BE2C (cell line): ENCODE data around the gene TNKS1BP1.

Source experiments
- DNase-seq: peaks from one replicate; pipeline ENCODE4 v3.0.0-alpha.2; 2020
- H3K27me3 ChIP-seq: fragments of 250-450 bp; sonication (Bioruptor Pico); 2 replicates; pipeline ENCODE4 v1.5.1; 2020; ENCODE audit warnings: mild to moderate bottlenecking
- H3K36me3 ChIP-seq: fragments of 250-450 bp; sonication (Bioruptor Pico); 2 replicates; pipeline ENCODE4 v1.5.1; 2020; ENCODE audit warnings: mild to moderate bottlenecking
- H3K4me1 ChIP-seq: fragments of 250-450 bp; sonication (Bioruptor Pico); 2 replicates; pipeline ENCODE4 v1.5.1; 2020
- H3K4me3 ChIP-seq: 2 replicates; pipeline ENCODE4 v1.5.1; 2011; ENCODE audit warnings: low read depth, low read length
- H3K9me3 ChIP-seq: fragments of 250-450 bp; sonication (Bioruptor Pico); 2 replicates; pipeline ENCODE4 v1.5.1; 2020
- TF ChIP-seq, protein P1 (sequence below): IDR thresholded peaks from 2 replicates; pipeline ENCODE4 v1.5.1; 2012; ENCODE audit warnings: mild to moderate bottlenecking, low read depth, low read length

The TNKS1BP1 gene

DNA sequence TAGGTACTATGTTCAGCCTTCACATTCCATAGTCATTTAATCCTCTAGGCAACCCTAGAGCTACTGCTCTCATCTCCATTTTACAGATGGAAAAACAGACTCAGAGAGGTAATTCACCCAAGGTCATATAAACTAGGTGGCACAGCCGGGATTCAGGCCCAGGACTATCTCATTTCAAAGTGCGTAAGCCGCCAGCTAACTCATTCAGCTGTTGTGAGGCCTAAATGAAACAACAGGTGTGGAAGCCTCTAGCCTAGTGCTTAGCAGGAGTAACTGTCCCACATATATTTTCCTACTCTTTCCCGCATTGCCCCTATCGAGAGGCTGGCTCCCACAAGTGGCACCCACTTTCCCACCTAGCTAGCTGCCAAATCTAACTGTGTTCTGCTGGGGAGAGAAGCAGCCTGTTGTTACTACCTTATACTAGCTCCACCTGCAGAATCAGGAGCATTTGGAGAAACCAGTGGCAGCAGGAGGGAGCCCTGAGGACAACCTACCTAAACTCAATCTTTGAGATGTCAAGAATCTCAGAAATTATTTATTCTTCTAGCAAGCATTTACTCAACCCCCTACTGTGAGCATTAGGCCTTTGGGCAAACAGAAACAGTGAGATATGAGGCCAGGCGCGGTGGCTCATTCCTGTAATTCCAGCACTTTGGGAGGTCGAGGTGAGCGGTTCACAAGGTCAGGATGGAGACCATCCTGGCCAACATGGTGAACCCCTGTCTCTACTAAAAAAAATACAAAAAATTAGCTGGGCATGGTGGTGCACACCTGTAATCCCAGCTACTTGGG lies 35.3 kb upstream of the TNKS1BP1 start:
- Histone ChIP-seq H3K4me3 (no peak overlapping the region), H3K36me3 (no peaks in the 10 kb centered on the region), H3K4me1 (no peaks in the 10 kb centered on the region), H3K27me3 (no peaks in the 10 kb centered on the region), H3K9me3 (no peaks in the 10 kb centered on the region)
- DNase-seq, result no peak
- TF ChIP-seq, protein P1, sequence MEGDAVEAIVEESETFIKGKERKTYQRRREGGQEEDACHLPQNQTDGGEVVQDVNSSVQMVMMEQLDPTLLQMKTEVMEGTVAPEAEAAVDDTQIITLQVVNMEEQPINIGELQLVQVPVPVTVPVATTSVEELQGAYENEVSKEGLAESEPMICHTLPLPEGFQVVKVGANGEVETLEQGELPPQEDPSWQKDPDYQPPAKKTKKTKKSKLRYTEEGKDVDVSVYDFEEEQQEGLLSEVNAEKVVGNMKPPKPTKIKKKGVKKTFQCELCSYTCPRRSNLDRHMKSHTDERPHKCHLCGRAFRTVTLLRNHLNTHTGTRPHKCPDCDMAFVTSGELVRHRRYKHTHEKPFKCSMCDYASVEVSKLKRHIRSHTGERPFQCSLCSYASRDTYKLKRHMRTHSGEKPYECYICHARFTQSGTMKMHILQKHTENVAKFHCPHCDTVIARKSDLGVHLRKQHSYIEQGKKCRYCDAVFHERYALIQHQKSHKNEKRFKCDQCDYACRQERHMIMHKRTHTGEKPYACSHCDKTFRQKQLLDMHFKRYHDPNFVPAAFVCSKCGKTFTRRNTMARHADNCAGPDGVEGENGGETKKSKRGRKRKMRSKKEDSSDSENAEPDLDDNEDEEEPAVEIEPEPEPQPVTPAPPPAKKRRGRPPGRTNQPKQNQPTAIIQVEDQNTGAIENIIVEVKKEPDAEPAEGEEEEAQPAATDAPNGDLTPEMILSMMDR, result no peak

DNA sequence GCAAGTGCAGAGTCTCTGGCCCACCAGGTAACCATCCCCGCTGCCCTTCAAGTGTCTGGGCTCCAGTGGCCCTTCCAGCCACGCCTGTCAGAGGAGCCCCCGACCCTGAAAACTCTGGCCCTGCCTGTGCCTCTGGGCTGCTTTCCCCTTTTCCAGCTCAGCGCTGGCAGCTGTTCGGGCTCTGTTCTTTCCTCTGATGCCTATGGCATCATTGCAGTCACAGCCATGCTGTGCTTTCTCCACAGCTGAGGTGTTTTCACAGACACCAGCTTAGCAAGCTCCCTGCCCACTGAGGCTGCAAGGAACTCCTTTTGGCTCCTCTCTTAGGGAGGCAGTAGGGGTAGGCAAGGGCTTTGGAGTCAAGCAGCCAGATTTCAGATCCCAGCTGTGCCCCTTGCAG lies 34.6 kb upstream of the TNKS1BP1 start:
- DNase-seq, result no peak
- Histone ChIP-seq H3K36me3 (no peaks in the 10 kb centered on the region), H3K27me3 (no peaks in the 10 kb centered on the region), H3K9me3 (no peaks in the 10 kb centered on the region), H3K4me1 (no peaks in the 10 kb centered on the region), H3K4me3 (no peak overlapping the region)
- TF ChIP-seq, protein P1, result no peak

DNA sequence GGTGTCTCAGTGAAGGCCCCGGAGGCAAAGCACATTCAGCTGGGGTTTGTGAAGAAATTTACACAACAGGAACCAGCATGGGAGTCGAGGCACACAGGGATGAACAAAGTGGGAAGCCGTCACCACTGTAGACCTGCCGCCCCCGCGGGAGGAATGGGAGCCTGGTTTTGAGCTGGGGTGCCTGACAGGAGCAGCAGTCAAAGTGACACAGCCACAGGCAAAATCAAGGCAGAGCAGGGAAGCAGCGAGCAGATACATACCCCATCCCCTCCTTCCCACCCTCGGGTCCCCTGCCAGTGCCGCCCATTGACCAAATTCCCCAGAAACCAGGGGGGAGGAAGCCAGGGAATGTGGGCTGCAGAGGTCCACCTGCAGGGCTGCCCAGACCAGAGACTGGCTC lies 34.2 kb upstream of the TNKS1BP1 start:
- H3K4me1 ChIP-seq, result no peaks in the 10 kb centered on the region
- H3K27me3 ChIP-seq, result no peaks in the 10 kb centered on the region
- TF ChIP-seq, protein P1, result no peak
- H3K36me3 ChIP-seq, result no peaks in the 10 kb centered on the region
- H3K9me3 ChIP-seq, result no peaks in the 10 kb centered on the region
- DNase-seq, result no peak
- H3K4me3 ChIP-seq, result no peak overlapping the region

DNA sequence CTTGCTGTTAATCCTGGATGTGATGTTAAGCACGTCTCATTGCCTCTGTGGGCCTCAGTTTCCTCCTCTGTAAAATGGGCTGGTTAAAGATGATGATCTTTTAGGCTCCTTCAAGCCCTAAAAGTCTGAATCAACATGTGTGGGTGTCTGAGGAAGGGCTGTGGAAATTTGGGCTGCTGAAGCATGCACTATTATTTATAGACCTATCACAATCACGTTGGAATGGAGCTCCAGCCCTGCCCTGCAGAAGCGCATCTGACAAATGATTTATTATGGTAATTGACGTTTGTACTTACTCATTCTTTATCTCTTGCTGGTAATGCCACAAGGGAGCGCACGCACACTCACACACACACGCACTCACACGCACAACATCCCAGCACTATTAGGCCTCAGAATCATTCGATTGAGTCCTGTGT lies 33.8 kb upstream of the TNKS1BP1 start:
- no peak overlapping the region for H3K4me3 ChIP-seq
- H3K9me3 ChIP-seq, result no peaks in the 10 kb centered on the region
- H3K4me1 ChIP-seq, result no peaks in the 10 kb centered on the region
- no peaks in the 10 kb centered on the region for H3K27me3 ChIP-seq
- TF ChIP-seq, protein P1, result no peak
- no peaks in the 10 kb centered on the region for H3K36me3 ChIP-seq
- DNase-seq, result no peak

DNA sequence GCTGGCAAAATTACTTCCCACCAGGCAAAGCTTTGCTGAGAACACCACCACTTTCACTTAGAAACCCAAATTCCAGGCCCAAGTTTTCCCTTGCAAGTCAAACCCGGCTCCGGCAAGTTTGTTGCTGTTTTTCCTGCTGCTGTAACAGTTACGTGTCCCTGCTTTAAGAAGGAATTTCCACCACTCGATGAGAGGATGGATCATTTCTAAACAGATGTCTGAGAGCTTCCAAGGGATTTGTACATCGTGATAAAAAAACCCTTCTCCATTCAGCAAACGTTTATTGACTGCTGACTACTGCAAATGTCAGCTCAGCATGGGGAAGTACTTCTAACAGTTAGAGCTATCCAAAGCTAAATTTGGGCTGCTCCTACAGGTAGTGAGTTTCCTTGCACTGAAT lies 33.1 kb upstream of the TNKS1BP1 start:
- TF ChIP-seq, protein P1, result no peak
- no peaks in the 10 kb centered on the region for H3K27me3 ChIP-seq
- H3K36me3 ChIP-seq, result no peaks in the 10 kb centered on the region
- H3K4me3 ChIP-seq, result no peak overlapping the region
- DNase-seq, result no peak
- no peaks in the 10 kb centered on the region for H3K4me1 ChIP-seq
- no peaks in the 10 kb centered on the region for H3K9me3 ChIP-seq

DNA sequence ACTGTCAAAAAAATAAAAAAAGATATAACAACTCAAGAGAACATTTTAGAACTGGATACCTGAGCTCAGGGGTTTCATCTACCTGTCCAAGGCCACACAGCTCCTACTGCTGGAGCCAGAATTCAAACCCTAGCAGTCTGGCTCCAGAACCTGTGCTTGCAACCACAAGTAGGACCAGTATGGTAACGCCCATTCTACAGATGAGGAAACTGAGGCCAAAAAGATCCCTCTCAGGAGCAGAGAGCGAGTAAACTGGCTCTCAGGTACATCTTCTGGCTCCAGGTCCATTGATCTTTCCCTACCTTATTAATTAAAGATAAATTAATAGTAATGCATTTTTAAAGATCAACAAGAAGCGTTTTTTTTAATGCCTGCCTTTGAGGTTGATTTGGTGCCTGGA lies 32.6 kb upstream of the TNKS1BP1 start:
- DNase-seq, result no peak
- no peaks in the 10 kb centered on the region for H3K9me3 ChIP-seq
- TF ChIP-seq, protein P1, result no peak
- H3K27me3 ChIP-seq, result no peaks in the 10 kb centered on the region
- no peaks in the 10 kb centered on the region for H3K36me3 ChIP-seq
- H3K4me3 ChIP-seq, result no peak overlapping the region
- H3K4me1 ChIP-seq, result no peaks in the 10 kb centered on the region
